Panc1 (cell line): Measurements from ENCODE around the gene PKLR. TPM values are rescaled to one million over a fixed set of nuclear protein-coding genes. Genes with fewer than 3 reads are reported as not detected.
A peak's percentile ranks its signal among the peaks of the same experiment; 100 is the strongest.

Experiments used
- ATAC-seq: fragments of 200-7000 bp; cut with Tn5 transposase; 2 replicates; pipeline ENCODE4 v1.9.1; 2020; ENCODE audit warnings: mild to moderate bottlenecking, moderate library complexity
- BruUV-seq: library from RNA; stranded (reverse); fragments of 400-500 nt; replicated peaks from 2 replicates; lab custom pipeline; 2021; lab: Mats Ljungman, UMichigan
- CTCF ChIA-PET: fragments of 300-600 bp; sonication (Branson Sonifier 250); formaldehyde crosslinking; loops from one replicate; lab custom pipeline; 2022; ENCODE audit warnings: antibody characterized with exemption; lab: Charles Lee
- POLR2A ChIA-PET: fragments of 300-600 bp; sonication (Branson Sonifier 250); formaldehyde crosslinking; loops from one replicate; lab custom pipeline; 2022; ENCODE audit warnings: antibody characterized with exemption; lab: Charles Lee
- DNase-seq: peaks from one replicate; pipeline ENCODE4 v3.0.0-alpha.2; 2010; ENCODE audit warnings: low read depth, low spot score
- H3K27ac ChIP-seq: 2 replicates; pipeline ENCODE4 v1.5.1; 2011; ENCODE audit warnings: mild to moderate bottlenecking, low read length, inconsistent platforms
- H3K27me3 ChIP-seq: fragments of 200-500 bp; sonication (Bioruptor generic); 2 replicates; pipeline ENCODE4 v1.6.0; 2014; ENCODE audit warnings: low read length, inconsistent platforms; ENCODE audit not compliant: control insufficient read depth, insufficient read depth
- H3K36me3 ChIP-seq: fragments of 200-500 bp; sonication (Bioruptor generic); 2 replicates; pipeline ENCODE4 v1.5.1; 2014; ENCODE audit warnings: inconsistent platforms, mild to moderate bottlenecking, low read length, moderate library complexity; ENCODE audit not compliant: control insufficient read depth, insufficient read depth
- H3K4me1 ChIP-seq: 2 replicates; pipeline ENCODE4 v1.5.1; 2011; ENCODE audit warnings: inconsistent platforms, mild to moderate bottlenecking, low read length, moderate library complexity; ENCODE audit not compliant: control insufficient read depth, insufficient read depth
- H3K4me3 ChIP-seq, 2 experiments: 2 replicates each; pipeline ENCODE4 v1.5.1; 2011 to 2012; ENCODE audit warnings: low read depth in 2 of 2, low read length in 2 of 2, mild to moderate bottlenecking in 2 of 2, inconsistent platforms in 1 of 2, moderate library complexity in 1 of 2
- H3K9me3 ChIP-seq: fragments of 200-500 bp; sonication (Bioruptor generic); 2 replicates; pipeline ENCODE4 v1.5.1; 2014; ENCODE audit warnings: low read depth, mild to moderate bottlenecking, inconsistent platforms, low read length, moderate library complexity; ENCODE audit not compliant: control insufficient read depth, insufficient read depth
- CTCF ChIP-seq: fragments of 450-650 bp; IDR thresholded peaks from 2 replicates; pipeline ENCODE4 v1.5.1; 2017; ENCODE audit warnings: mild to moderate bottlenecking
- POLR2AphosphoS5 ChIP-seq: IDR thresholded peaks from 2 replicates; pipeline ENCODE4 v1.6.1; 2012; ENCODE audit warnings: mild to moderate bottlenecking, low read depth, low read length, moderate library complexity
- SIN3A ChIP-seq: IDR thresholded peaks from 2 replicates; pipeline ENCODE4 v1.6.1; 2012; ENCODE audit warnings: low read depth, mild to moderate bottlenecking, low read length, moderate library complexity, borderline replicate concordance; ENCODE audit not compliant: insufficient read depth
- TCF7L2 ChIP-seq: IDR thresholded peaks from 2 replicates; pipeline ENCODE4 v1.6.1; 2011; ENCODE audit warnings: mild to moderate bottlenecking, low read depth, low read length, inconsistent platforms
- in situ Hi-C: cut with HindIII; loops from 2 replicates; pipeline ENCODE4 v1.10.0; 2016; ENCODE audit warnings: low sequenced_read_pairs, low pct_unique_long_range_greater_than_20kb
- intact Hi-C: fragments of 100-400 bp; cut with micrococcal nuclease; formaldehyde crosslinking; loops from one replicate; pipeline ENCODE4 v1.10.0; 2022; ENCODE audit not compliant: unreplicated experiment
- total RNA-seq: library from RNA; stranded (reverse); gene quantifications from one replicate; pipeline ENCODE4 v1.2.1, GENCODE V29; 2021; ENCODE audit not compliant: unreplicated experiment
- TF ChIP-seq, protein P1 (sequence below), 2 experiments: IDR thresholded peaks; 2 replicates each; pipeline ENCODE4 v1.6.1; 2011 to 2012; ENCODE audit warnings: low read depth in 2 of 2, control low read depth in 1 of 2, low read length in 1 of 2, mild to moderate bottlenecking in 1 of 2, moderate library complexity in 1 of 2; ENCODE audit not compliant: insufficient read depth in 1 of 2

PKLR gene
- total RNA-seq, 1 experiment from 2014 or later, result 0.13 TPM

- intact Hi-C loops (no loop called here), in situ Hi-C loops (no loop called here)
- peak; percentile 15 for ATAC-seq
- H3K27me3 ChIP-seq, result no peaks in the 10 kb centered on the region
- DNase-seq, result no peak
- H3K4me1 ChIP-seq, result peaks cover 13% of the 10 kb centered on the region
- TF ChIP-seq CTCF (no peak), SIN3A (no peak), TCF7L2 (no peak), POLR2AphosphoS5 (no peak)
- TF ChIP-seq, protein P1, sequence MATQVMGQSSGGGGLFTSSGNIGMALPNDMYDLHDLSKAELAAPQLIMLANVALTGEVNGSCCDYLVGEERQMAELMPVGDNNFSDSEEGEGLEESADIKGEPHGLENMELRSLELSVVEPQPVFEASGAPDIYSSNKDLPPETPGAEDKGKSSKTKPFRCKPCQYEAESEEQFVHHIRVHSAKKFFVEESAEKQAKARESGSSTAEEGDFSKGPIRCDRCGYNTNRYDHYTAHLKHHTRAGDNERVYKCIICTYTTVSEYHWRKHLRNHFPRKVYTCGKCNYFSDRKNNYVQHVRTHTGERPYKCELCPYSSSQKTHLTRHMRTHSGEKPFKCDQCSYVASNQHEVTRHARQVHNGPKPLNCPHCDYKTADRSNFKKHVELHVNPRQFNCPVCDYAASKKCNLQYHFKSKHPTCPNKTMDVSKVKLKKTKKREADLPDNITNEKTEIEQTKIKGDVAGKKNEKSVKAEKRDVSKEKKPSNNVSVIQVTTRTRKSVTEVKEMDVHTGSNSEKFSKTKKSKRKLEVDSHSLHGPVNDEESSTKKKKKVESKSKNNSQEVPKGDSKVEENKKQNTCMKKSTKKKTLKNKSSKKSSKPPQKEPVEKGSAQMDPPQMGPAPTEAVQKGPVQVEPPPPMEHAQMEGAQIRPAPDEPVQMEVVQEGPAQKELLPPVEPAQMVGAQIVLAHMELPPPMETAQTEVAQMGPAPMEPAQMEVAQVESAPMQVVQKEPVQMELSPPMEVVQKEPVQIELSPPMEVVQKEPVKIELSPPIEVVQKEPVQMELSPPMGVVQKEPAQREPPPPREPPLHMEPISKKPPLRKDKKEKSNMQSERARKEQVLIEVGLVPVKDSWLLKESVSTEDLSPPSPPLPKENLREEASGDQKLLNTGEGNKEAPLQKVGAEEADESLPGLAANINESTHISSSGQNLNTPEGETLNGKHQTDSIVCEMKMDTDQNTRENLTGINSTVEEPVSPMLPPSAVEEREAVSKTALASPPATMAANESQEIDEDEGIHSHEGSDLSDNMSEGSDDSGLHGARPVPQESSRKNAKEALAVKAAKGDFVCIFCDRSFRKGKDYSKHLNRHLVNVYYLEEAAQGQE (IDR thresholded peaks at IDR 0.05; ENCODE audit: insufficient read depth in 1 of 2, low read depth in 2 of 2, low read length in 1 of 2), result no peak
- H3K4me3 ChIP-seq, result peak overlapping the region; percentile 72 to 77
- ChIA-PET CTCF (no interaction called here), POLR2A (no interaction called here)
- BruUV-seq, result TSS peak; percentile 41
- H3K36me3 ChIP-seq, result peaks cover 5% of the 10 kb centered on the region
- peak overlapping the region; percentile 87 for H3K27ac ChIP-seq
- H3K9me3 ChIP-seq, result no peaks in the 10 kb centered on the region
Measured at GRCh38 chr1:155256058-155256852, 45.0 kb downstream of the PKLR start.

GRCh38 chr1:155255243-155256007 lies 45.8 kb downstream of the PKLR start, which contains the start of gene ENTREP3:
Gene ENTREP3 (minus strand): TSS chr1:155255483. CDS start chr1:155254877, 606 bp downstream.
- H3K9me3 ChIP-seq, result no peaks in the 10 kb centered on the region
- ChIA-PET POLR2A (no interaction called here), CTCF (interaction anchor here (0.6 kb wide), 1 partner anchor 308 kb away, joined by 4 read pairs; no protein-coding TSS in a partner anchor)
- H3K36me3 ChIP-seq, result peaks cover 5% of the 10 kb centered on the region
- H3K4me1 ChIP-seq, result peaks cover 9% of the 10 kb centered on the region
- no TSS peak for BruUV-seq
- H3K27ac ChIP-seq, result peak within 1 kb of the TSS; percentile 87
- no peaks in the 10 kb centered on the region for H3K27me3 ChIP-seq
- H3K4me3 ChIP-seq, result peak within 1 kb of the TSS; percentile 72 to 77
- in situ Hi-C loops (no loop called here), intact Hi-C loops (no loop called here)
- no peak for DNase-seq
- TF ChIP-seq, protein P1 (IDR thresholded peaks at IDR 0.05; ENCODE audit: insufficient read depth in 1 of 2, low read depth in 2 of 2, low read length in 1 of 2), result 0 out of 4 replicates have a peak, but pooled peaks of 1 of the 2 experiments have one; percentile 9
- TF ChIP-seq POLR2AphosphoS5, result peak; percentile 74
- TF ChIP-seq CTCF, result no peak
- no peak for TF ChIP-seq TCF7L2
- TF ChIP-seq SIN3A, result peak; percentile 74; the same call in 1 of the 2 replicates
- ATAC-seq, result peak; percentile 87
